Mesenteric fat pad (tissue), 1 donor: ENCODE data around the gene LAMA3. TPM values are rescaled to one million over a fixed set of nuclear protein-coding genes. Genes with fewer than 3 reads are reported as not detected.
"Not testable (repeated sequence)": the region's sequence is repeated elsewhere in the genome, so short reads cannot be mapped to it uniquely, and the experiment has no call there.

ENCODE experiments used
- DNase-seq: peaks from one replicate; pipeline ENCODE4 v3.0.0-alpha.2; 2020; ENCODE audit warnings: low spot score
- total RNA-seq: library from RNA; stranded (reverse); fragmentation: NEBNext Ultra II Directional; extraction: Animal tissue kit (Norgen Biotek cat#: 25700); gene quantifications from one replicate; pipeline ENCODE4 v1.2.1, GENCODE V29; 2021
- donor health status: DM: yes; HTN: yes; CAD: no.

Gene LAMA3
- total RNA-seq, 1 donor from 2014 or later, result 19.6 TPM

DNA sequence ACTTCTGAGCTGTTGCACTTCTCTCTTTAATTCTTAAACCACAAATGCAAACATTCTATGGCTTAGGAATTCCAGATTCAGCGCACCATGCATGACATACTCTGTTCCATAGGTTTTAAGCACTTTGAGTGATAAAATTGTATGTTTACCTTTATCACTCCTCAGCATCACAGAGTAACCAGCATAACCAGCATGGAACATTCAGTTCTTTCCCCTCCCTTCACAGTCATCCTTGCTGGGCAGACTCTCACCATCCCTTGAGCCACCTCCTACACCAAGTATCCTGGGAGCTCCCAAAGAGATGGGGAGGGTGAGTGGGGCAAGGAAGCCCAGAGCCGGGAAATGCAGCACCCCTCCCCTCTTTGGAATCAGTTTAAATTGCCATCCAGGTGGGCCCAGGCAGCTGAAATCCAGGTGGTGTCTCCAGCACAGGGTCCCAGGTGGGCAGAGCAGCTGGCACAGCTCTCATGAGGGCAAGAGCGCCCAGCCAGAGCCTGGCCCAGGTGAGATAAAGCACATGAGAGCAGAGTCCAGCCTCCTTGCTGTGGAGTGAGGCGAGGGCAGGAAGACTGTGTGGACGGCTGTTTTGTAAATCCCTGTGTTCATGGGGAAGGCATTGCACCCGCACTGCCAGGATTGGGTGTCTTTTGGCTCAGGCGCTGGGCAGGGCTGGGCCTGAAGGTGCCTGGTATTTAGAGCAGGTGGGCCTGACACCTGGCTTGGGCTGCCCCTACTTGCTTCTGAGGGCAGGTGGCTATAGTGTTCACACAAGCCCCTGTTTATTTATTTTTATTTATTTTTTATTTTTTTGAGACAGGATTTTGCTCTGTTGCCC is 36.8 kb downstream of the LAMA3 start:
- no peak for DNase-seq

DNA sequence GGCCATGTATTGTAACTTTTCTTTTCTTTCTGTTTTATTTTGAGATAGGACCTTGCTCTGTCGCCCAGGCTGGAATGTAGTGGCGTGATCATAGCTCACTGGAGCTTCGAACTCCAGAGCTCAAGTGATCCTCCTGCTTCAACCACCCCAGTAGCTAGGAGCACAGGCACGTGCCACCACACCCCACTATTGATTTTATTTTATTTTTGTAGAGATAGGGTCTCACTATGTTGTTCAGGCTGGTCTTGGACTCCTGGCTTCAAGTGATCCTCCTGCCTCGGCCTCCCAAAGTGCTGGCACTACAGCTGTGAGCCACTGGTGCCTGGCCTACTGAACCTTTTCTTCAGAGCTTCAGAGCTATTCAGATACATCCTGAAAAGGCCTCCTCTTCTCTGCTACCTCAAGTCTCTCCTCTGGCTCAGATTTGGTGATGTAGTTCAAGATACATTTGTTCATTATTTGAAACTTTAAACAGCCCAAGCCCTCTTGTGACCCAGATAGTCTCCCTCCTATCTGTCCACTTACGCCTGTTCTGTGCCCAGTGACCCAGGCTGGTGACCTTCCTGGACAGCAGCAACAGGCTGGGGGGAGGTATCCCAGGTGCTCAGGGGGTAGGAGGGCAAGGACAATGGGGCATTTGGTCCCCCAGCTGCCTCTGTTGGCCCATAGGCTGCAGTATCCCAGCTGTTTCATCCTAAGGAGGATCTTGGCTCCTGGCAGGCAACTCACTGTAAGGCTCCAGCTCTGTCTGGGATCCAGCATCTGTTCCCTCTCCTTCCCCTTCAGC is 38.6 kb downstream of the LAMA3 start:
- no peak for DNase-seq

DNA sequence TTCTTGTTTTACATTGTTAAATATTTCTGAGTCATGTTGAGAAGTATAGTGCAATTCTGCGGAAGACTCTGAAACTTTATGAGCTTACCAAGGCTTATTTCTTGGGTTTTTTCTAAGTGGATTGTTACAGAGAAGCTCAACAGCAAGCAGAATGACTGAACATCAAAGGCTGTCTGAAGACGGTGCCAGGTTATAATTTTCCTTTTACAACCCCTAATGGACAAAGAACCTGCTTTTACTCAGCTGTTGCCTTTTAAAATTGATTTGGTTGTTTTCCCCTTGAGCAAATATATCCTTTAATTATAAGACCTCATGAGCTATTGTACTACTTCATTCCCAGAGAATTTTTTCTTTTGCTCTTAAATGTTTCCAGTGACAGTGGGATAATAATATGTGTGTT is 41.6 kb downstream of the LAMA3 start:
- DNase-seq, result no peak

DNA sequence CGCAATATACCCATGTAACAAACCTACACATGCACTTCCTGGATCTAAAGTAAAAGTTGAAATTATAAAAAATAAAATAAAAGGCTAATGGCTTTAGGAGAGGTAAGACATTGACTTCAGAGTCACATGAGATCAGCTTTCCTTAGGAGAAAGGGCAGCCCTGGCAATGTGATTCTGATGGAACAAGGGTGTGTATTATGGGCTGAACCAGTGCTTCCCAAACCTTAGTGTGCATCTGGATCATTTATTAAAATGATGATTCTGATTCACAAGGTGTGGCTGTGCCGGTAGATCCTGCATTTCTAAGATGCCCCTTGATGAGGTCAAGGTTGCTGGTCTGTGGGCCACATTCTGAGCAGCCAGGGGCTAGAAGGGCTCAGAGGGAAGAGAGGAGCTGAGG is 42.6 kb downstream of the LAMA3 start:
- DNase-seq, result no peak

DNA sequence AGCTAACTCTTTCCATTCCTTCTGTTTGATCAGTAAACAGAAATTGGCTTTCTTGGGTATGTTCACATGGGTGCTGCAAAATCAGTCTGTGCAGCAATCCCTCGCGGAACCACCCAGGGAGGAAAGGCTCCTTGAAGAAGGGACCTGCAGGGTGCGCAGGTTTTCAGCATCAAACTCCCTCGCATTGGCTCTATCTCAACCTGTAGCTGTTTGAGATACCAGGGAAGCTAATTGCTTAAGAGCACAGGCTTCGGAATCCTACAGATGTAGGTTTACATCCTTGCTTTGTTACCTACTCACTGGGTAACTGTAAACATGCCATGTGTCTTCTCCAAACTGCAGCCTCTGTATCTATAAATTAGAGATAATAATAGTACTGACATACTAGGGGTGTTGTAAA is 43.2 kb downstream of the LAMA3 start:
- no peak for DNase-seq

DNA sequence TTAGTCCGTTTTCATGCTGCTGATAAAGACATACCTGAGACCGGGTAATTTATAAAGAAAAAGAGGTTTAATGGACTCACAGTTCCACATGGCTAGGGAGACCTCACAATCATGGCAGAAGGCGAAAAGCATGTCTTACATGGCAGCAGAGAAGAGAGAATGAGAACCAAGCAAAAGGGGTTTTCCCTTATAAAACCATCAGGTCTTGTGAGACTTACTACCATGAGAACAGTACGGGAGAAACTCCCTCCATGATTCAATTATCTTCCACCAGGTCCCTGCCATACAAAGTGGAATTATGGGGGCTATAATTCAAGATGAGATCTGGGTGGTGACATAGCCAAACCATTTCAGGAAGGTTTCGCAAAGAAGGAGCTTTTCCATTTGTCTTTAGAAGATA is 44.0 kb downstream of the LAMA3 start:
- DNase-seq, result not testable (repeated sequence)

DNA sequence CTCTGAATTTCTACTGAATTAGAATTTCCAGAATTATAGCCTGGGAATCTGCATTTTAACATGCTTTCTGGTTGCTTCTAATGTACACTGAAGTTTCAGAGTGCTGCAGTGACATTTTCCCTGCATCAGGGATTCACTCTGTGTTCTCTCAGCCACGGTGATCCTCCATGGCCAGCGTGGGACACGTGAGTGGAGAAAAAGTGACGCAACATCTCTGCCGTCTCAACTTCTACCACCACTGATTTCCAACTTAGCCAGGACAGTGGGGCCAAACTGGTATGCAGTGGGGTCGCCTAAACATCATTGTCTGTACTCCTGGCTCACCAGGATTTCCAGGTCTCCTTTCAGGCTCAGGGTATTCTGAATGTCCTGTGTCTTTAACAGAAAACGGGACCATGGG is 44.6 kb downstream of the LAMA3 start:
- DNase-seq, result no peak

DNA sequence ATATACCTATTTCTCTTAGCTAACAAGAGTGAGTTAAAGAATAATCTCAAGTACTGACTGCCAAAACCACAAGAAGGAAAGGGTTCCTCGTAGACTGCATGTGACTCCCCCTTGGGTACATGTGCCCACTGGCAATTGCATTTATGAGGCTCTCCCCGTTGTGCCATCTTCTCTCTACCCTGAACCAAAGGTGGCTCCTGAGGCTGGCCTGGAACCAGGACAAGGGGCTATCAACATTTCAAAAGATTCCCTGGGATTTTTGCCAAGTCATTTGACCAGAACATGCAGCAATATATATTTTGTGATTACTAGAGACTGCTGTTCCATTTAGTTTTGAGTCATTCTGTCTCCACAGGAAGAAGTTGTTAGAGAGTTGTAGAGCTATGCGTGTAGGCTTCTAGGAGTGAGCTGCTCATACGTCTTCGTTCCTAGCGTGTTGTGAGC is 45.8 kb downstream of the LAMA3 start:
- DNase-seq, result no peak

DNA sequence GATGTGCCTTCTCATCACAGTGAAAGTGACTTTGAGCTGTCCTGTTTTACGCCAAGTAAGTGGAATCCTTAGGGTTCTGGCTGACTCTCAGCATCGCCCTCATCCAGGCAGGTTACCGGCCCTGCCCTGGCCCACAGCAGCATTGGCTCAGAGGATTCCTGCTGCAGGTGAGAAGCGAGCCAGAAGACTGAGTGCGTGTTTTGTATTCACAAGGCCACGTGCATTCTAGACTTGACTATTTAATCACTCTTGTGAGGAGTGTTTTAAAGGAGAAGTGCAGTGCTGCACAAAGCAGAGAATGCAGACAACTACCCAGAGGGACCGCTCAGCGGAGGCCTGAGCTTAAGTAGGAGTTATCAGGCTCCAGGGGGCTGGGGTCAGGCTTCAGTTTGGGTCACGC is 48.3 kb downstream of the LAMA3 start:
- DNase-seq, result no peak

DNA sequence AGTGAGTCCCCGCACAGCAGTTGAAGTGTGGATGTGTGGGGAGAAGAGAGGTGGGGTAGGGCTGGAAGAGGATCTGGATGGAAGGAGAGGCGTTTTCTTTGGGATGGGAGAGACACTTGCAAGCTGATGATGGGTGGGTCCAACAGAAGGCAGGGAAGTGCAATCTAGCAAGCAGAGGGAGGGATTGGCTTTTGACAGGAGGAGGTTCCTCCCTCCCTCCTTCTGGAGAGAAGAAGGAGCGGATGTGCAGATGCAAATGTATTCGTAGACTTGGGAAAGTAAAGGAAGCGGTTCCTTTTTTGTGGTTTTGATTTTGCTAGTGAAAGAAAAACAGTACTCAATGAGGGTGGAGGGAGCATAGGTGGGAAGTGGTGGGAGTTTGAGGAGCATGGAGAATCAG is 48.9 kb downstream of the LAMA3 start:
- no peak for DNase-seq

DNA sequence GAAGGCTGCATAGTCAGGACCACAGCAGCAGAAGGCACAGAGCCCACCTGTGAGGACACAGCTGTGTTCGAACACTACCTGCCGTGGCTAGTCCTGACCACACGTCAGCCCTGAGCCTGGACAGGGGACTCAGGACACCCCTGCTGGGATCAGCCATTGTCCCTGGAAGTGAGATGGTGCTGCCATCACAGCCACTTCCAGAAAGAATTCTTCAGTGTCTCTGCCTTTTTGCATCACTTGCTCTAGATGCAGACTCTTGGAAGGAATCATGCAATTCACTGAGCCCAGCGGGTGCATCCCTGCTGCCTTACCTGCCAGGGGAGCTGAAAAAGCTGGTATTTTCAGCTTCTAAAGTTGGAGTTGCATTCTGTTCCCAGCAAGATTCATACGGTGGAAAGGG is 49.3 kb downstream of the LAMA3 start:
- no peak for DNase-seq

DNA sequence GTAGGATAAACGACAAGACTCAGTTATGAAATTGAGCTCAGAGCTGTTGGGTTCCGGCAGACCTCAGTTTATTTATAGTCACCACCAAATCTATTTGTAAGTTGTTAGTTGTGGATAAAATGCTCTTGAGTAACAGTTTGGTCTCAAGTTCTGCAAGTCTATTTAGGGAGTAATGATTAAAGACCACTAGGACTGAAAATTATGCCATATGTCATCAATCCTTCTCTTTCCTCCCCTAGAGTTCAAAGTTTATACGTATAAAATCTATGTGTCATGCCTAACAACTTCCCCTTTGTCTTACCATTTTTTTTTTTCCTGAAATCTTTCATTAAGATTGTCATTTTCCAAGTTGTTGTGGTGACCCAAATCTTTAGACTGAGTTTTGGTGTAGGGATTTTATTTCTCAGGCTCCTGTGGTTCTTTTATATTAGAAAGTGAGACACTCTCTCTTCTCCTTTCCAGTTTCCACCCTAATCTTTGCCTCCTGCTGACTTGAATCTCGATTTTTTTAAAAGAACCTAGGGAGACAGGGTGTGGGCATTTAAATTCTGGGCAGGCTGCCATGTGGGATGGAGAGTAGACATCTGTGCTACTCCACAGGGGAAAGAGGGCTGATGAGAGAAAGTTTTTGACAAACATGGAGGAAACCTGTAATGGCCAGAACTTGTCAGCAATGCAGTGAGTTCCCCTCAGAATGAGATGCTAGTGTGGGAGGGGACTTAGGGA is 51.0 kb downstream of the LAMA3 start:
- no peak for DNase-seq

DNA sequence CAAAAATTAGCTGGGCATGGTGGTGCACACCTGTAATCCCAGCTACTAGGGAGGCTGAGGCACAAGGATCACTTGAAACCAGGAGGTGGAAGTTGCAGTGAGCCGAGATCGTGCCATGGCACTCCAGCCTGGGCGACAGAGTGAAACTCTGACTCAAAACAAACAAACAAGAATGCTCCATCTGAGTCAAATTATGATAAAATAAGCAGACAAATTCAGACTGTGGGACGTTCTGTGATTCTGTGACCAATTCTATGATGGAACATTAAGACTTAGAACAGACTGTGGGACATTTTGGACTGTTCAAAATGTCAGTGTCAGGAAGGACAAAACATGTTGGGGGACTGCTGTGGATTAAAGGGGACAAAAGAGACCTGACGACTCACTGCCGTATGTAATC is 52.7 kb downstream of the LAMA3 start:
- DNase-seq, result not testable (repeated sequence)

DNA sequence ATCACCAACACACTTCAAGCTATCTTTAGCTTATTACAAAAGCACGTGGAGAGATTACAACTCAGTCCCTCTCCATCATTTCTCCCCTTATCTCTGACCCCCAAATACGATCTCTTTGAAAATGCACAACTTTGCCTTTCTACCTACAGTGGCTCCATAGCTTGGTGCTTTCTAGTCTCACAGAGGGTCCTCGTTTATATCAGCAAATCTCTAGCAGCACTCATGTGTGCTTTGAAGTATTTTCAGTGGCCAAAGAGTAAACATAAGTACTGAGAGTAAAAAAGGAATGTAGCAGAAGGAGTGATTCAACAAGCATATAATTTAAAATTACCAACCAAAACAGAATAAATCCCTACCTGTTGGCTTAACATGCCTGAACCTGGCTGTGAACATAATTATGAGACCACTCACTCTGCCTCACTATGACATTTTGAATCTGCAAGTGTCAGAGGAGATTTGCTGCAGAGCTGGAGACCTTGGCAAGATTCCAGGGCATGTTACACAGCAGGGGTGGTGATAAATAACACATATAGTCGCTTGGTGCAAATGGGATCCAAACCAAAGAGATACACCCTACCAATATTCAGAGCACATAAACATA is 54.6 kb downstream of the LAMA3 start:
- DNase-seq, result no peak

DNA sequence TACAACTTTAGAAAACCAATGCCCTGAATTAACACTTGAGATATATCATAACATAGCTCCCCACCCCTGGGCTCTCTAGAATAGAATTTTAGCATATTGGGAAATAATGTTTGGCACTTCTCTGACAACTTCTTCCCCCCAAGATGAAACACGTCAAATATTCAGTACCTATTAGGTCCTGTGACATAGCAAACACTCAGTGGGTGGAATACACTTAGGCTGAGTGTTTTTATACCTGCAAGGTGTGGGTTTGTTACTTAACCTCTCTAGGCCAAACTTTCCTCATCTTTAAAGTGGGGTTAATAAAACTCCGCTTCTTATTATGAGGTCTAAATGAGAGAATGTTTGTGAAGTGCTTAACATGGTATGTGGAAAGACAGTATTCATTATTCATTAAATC is 56.1 kb downstream of the LAMA3 start:
- no peak for DNase-seq

DNA sequence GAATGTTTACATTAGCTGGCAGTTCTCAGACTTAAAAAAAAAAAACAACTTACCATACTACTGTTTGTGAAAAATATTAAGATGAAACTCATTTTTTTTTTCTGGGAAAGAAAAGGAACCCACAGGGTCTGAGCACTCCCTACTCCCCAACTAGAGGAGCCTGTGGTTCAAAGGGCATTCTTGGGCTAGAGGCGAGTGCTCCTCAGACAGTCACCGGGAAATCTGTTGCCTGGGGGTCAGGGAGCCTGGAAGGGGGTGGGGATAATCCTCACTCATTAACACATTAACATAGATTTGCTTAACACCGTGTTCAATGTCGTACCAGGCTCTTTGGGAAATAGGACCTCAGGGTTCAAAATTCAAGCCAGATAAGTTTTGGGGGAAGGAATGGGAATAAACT is 57.6 kb downstream of the LAMA3 start:
- DNase-seq, result no peak

DNA sequence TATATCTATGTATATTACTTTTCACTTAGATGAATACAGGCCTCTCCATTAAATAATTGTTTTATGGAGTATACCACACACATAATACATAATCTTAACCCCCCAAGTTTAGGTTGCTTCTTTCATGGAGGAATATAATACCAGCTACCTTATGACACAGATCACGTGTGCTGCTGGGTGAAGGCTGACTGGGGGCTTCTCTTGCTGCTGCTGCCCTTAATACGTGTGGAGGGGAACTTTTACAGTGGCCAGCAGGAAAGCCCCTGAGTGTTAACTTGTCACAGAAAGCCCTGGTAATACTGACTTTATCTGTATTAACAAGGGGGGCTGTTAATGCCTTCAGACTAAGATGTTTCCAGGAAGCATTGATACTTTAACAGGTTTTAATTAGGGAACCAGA is 63.1 kb downstream of the LAMA3 start:
- no peak for DNase-seq

DNA sequence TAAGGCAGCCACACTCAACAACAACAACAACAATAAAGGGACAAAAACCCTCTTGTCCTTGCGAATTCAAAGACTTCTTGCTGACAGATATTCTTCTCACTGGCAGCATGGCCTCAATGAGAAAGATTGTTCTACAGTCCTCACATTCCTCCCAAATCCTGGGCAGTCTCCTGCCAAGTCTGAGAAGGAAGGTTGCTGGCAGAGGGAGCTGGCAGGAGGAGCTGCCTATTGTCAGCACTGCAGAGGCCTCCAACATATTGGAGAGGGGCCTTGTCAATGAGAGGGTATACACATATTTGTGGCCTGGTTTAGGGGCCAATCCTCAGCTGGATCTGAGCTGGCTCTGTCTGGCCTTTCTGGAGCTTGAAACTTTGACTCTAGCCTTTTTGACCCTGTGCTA is 63.5 kb downstream of the LAMA3 start:
- no peak for DNase-seq

DNA sequence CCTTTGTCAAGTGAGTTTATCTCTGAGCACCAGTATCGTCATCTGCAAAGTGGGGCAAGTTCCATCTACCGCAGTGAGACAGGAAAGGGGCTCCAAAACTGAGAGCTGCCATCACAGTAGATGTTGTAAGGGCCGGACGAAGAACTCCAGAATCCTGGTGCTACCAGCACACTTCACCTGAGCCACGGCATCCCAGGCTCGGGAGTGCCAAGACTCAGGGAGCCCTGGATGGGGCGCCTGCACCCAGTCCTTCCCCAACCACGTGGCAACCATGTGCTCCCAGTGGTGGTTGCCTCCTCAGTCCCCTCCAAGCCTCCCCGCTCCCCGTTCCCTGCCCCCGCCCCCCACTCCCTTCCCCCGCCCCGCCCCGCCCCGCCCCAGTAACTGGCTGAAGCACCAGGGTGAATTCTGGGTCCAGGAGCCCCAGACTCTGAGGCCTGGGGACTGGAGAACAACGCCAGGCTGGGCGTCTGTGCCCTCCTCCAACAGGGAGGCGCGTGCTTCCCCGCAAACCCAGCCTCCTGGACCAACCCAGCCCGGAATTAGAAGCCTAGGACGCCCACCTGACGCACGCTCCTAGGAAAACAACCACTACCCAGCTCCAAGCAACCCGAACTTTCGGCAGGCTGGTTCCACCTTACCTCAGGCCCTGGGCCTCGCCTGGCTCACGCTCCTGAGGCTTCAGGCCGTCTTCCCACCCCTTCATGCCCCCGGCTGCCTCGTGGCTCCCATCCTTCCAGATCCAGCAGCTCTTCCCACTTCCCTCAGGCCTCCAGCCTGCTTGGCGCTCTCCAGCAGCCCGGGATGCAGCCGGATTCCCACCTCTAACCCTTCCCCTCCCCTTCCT is 67.6 kb downstream of the LAMA3 start:
- DNase-seq, result no peak

DNA sequence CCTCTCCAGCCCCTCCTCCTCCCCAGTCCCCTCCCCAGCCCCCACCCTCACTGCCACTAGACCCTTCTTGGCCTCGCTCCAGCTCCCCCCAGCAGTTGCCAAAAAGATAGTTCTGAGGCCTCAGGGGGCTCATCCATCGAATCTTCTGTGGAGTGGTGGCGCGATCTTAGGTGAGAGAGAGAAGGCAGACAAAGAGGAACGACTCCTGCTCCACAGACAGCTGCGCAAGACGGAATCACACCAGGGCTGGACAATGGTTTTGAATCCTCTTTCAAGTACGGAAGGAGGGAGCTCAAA is 68.1 kb downstream of the LAMA3 start:
- no peak for DNase-seq

DNA sequence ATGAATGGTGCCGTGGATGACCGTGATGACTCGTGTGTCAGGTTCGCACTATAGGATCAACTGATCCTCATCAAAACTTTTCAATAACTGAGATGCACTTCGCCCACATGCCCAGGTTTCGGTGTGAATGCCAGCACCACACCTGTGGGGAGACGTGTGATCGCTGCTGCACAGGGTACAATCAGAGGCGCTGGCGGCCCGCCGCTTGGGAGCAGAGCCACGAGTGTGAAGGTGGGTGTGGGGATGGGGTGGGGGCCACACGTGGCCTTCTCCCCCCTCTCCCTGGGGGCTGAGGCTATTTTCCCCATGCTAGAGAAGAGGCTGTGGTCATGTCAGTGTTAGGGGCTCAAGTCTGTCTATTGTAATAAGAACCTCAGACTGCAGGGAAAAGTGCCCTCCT is 69.0 kb downstream of the LAMA3 start:
- no peak for DNase-seq
